Endodermal cell (in vitro differentiated cells): ENCODE measurements around the gene UNC5C. TPM values are rescaled to one million over a fixed set of nuclear protein-coding genes. Genes with fewer than 3 reads are reported as not detected.
A peak's percentile ranks its signal among the peaks of the same experiment; 100 is the strongest.

Experiments
- DNase-seq: peaks from one replicate; pipeline ENCODE4 v3.0.0-alpha.2; 2017
- H3K27ac ChIP-seq: 2 replicates; pipeline ENCODE4 v1.5.1; 2013; ENCODE audit warnings: mild to moderate bottlenecking, low read depth, low read length, moderate library complexity
- H3K27me3 ChIP-seq: 2 replicates; pipeline ENCODE4 v1.6.1; 2013; ENCODE audit warnings: mild to moderate bottlenecking, low read length, moderate library complexity; ENCODE audit not compliant: insufficient read depth, control insufficient read depth, poor library complexity, severe bottlenecking
- H3K36me3 ChIP-seq: 2 replicates; pipeline ENCODE4 v1.7.0; 2013; ENCODE audit warnings: mild to moderate bottlenecking, low read length, moderate library complexity; ENCODE audit not compliant: control insufficient read depth, insufficient read depth
- H3K4me1 ChIP-seq: one replicate; pipeline ENCODE4 v1.7.0; 2013; ENCODE audit warnings: low read length; ENCODE audit not compliant: control insufficient read depth, insufficient read depth
- H3K4me3 ChIP-seq: 2 replicates; pipeline ENCODE4 v1.5.1; 2013; ENCODE audit warnings: mild to moderate bottlenecking, low read length, moderate library complexity
- H3K9ac ChIP-seq: 2 replicates; pipeline ENCODE4 v1.6.1; 2013; ENCODE audit warnings: mild to moderate bottlenecking, low read length, moderate library complexity; ENCODE audit not compliant: poor library complexity, severe bottlenecking; ENCODE audit errors: extremely low read depth
- H3K9me3 ChIP-seq: 2 replicates; pipeline ENCODE4 v1.6.1; 2013; ENCODE audit warnings: mild to moderate bottlenecking, low read length, moderate library complexity; ENCODE audit not compliant: control insufficient read depth
- H3K27ac Mint-ChIP-seq: 2 replicates; pipeline ENCODE4 v1.8.0; 2020; ENCODE audit warnings: mixed read lengths
- H3K27me3 Mint-ChIP-seq: 2 replicates; pipeline ENCODE4 v1.8.0; 2021; ENCODE audit warnings: mild to moderate bottlenecking, mixed read lengths; ENCODE audit not compliant: insufficient read depth
- H3K36me3 Mint-ChIP-seq: 2 replicates; pipeline ENCODE4 v1.8.0; 2020; ENCODE audit warnings: low read depth, mixed read lengths
- H3K4me1 Mint-ChIP-seq: 2 replicates; pipeline ENCODE4 v1.8.0; 2020; ENCODE audit warnings: mixed read lengths
- H3K4me3 Mint-ChIP-seq: 2 replicates; pipeline ENCODE4 v1.8.0; 2020; ENCODE audit warnings: mild to moderate bottlenecking, moderate library complexity, mixed read lengths
- H3K9me3 Mint-ChIP-seq: 2 replicates; pipeline ENCODE4 v1.8.0; 2020; ENCODE audit warnings: mild to moderate bottlenecking, mixed read lengths
- WGBS, 2 experiments: methylation state at CpG; one replicate each; pipeline versions ENCODE4 v1.1.5 to v1.1.7; 2013; ENCODE audit warnings: missing lambda C conversion rate in 2 of 2, mixed read lengths in 1 of 2; ENCODE audit not compliant: insufficient coverage in 1 of 2, insufficient read length in 1 of 2; 5-methylcytosine and 5-hydroxymethylcytosine counted together
- total RNA-seq, 2 donors: library from RNA; stranded (reverse); fragmentation: NEBNext Ultra II Directional in 1 of 2; extraction: Animal tissue kit (Norgen Biotek cat#: 25700) in 1 of 2; gene quantifications; 2 replicates in 1 of 2; 3 replicates in 1 of 2; pipeline ENCODE4 v1.2.1, GENCODE V29; 2021
- TF ChIP-seq, protein P1 (sequence below): fragments of 200-600 bp; sonication (generic); conservative IDR thresholded peaks from 2 replicates; pipeline ENCODE4 v1.5.0; 2021; ENCODE audit warnings: antibody characterized with exemption, mild to moderate bottlenecking

The UNC5C gene
- total RNA-seq, 2 donors from 2014 or later, result 2.0 to 7.2 TPM

DNA sequence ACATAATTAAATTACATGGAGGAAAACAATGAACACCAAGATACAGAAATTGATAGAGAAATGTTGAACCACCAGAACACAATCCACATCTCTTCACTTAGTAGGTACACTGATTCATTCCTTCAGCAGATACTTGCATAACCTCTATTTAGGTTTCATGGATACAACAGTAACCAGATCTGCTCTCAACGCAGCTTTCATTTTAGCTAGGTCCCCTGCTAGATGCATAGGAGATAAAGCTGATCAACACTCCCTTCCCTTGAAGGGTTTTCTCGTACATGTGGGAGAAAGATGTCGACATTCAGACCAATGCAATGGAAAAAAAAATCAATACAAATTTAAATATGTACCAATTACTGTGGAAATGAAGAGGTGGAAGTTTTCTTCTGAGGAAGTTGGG lies 37.3 kb downstream of the UNC5C start:
- Histone ChIP-seq H3K9me3 (no peaks in the 10 kb centered on the region), H3K27ac (no peak overlapping the region), H3K9ac (no peak overlapping the region), H3K4me1 (peaks cover 3% of the 10 kb centered on the region), H3K27me3 (no peaks in the 10 kb centered on the region), H3K4me3 (no peak overlapping the region), H3K36me3 (no peaks in the 10 kb centered on the region)
- Mint-ChIP-seq H3K4me3 (no peak overlapping the region), H3K27me3 (no peaks in the 10 kb centered on the region), H3K27ac (no peak overlapping the region), H3K36me3 (no peaks in the 10 kb centered on the region), H3K4me1 (peaks cover 5% of the 10 kb centered on the region), H3K9me3 (no peaks in the 10 kb centered on the region)
- 100% methylated on average over 1 to 2 of the region's 3 CpGs for WGBS, 2 experiments
- TF ChIP-seq, protein P1, sequence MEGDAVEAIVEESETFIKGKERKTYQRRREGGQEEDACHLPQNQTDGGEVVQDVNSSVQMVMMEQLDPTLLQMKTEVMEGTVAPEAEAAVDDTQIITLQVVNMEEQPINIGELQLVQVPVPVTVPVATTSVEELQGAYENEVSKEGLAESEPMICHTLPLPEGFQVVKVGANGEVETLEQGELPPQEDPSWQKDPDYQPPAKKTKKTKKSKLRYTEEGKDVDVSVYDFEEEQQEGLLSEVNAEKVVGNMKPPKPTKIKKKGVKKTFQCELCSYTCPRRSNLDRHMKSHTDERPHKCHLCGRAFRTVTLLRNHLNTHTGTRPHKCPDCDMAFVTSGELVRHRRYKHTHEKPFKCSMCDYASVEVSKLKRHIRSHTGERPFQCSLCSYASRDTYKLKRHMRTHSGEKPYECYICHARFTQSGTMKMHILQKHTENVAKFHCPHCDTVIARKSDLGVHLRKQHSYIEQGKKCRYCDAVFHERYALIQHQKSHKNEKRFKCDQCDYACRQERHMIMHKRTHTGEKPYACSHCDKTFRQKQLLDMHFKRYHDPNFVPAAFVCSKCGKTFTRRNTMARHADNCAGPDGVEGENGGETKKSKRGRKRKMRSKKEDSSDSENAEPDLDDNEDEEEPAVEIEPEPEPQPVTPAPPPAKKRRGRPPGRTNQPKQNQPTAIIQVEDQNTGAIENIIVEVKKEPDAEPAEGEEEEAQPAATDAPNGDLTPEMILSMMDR, result no peak
- no peak for DNase-seq

DNA sequence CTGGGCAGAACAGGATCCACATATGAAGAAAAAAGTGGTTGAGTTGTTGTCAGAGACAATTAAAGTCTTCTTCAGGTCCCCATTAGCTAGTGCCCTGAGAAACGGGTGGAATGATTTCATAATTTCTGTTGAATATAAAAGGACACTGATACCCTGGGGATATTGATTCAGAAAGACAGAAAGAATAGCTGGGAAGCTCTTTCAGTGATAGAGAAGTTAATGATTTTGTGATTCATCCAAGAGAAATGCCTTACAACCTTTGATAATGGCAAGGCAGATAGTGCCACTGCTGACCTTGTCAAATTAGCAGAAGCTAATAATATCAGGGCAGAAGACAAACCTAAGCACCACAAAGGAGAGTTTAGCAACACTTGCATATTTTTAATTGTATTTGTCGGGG lies 37.9 kb downstream of the UNC5C start:
- Mint-ChIP-seq H3K4me3 (no peak overlapping the region), H3K27ac (no peak overlapping the region), H3K9me3 (no peaks in the 10 kb centered on the region), H3K36me3 (no peaks in the 10 kb centered on the region), H3K4me1 (peaks cover 5% of the 10 kb centered on the region), H3K27me3 (no peaks in the 10 kb centered on the region)
- DNase-seq, result no peak
- Histone ChIP-seq H3K4me3 (no peak overlapping the region), H3K27me3 (no peaks in the 10 kb centered on the region), H3K27ac (no peak overlapping the region), H3K4me1 (peaks cover 3% of the 10 kb centered on the region), H3K9ac (no peak overlapping the region), H3K9me3 (no peaks in the 10 kb centered on the region), H3K36me3 (no peaks in the 10 kb centered on the region)
- WGBS, 2 experiments, result 87 to 90% methylated on average over 2 of the region's 2 CpGs
- TF ChIP-seq, protein P1, result no peak

DNA sequence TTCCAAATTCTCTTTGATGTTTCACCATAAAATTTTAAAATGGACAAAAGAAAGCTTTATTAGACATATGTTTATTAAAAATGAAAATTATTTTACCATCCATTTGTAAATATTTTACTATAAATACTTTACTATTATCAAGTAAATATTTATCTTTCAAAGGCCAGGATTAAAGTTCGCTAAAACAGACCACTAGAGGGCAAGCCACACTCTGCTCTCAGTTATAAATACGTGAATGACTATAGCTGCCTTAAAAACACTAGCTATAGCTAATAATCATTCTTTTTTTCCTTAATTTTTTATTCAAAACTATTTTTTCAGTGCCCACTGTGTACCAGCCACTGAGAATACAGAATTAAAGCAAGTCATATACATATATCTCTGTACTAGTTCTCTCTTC lies 38.6 kb downstream of the UNC5C start:
- Histone ChIP-seq H3K9me3 (no peaks in the 10 kb centered on the region), H3K4me3 (no peak overlapping the region), H3K27me3 (no peaks in the 10 kb centered on the region), H3K4me1 (peaks cover 3% of the 10 kb centered on the region), H3K9ac (no peak overlapping the region), H3K36me3 (no peaks in the 10 kb centered on the region), H3K27ac (no peak overlapping the region)
- Mint-ChIP-seq H3K27ac (no peak overlapping the region), H3K4me3 (no peak overlapping the region), H3K27me3 (no peaks in the 10 kb centered on the region), H3K9me3 (no peaks in the 10 kb centered on the region), H3K4me1 (peaks cover 10% of the 10 kb centered on the region), H3K36me3 (no peaks in the 10 kb centered on the region)
- TF ChIP-seq, protein P1, result peak; percentile 92
- DNase-seq, result no peak
- WGBS, 2 experiments, result 28 to 57% methylated on average over 1 to 2 of the region's 2 CpGs
